ENCODE measurements around the gene CAMKV.

The CAMKV gene

GRCh38 chr3:49856181-49857005 lies 13.3 kb downstream of the CAMKV start, which contains the start of gene TRAIP:
TSS of gene TRAIP (minus strand) at chr3:49856564. CDS start at chr3:49856453, 111 bp downstream.
- H3K36me3 ChIP-seq (ENCODE audit: low read length) = no peaks in the 10 kb centered on the region
- no peaks in the 10 kb centered on the region for H3K9me3 ChIP-seq (ENCODE audit: insufficient read depth, low read length)
- H3K27me3 ChIP-seq (ENCODE audit: low read length) = no peaks in the 10 kb centered on the region
- H3K4me3 ChIP-seq (ENCODE audit: insufficient read depth, low read length, poor library complexity, severe bottlenecking) = peak within 1 kb of the TSS; percentile 82
- no peaks in the 10 kb centered on the region for H3F3A ChIP-seq (ENCODE audit: insufficient read depth)
- peak within 1 kb of the TSS; percentile 74 for H3K9ac ChIP-seq (ENCODE audit: low read length)
- H3K79me2 ChIP-seq (ENCODE audit: insufficient read depth, low read length) = peaks cover 29% of the 10 kb centered on the region
- no peak within 1 kb of the TSS for H3K27ac ChIP-seq (ENCODE audit: low read depth, low read length)
- H2AFZ ChIP-seq (ENCODE audit: low read depth, low read length, severe bottlenecking) = peak within 1 kb of the TSS; percentile 77
- peak within 1 kb of the TSS; percentile 85 for H3K4me2 ChIP-seq (ENCODE audit: low read depth, low read length, poor library complexity, severe bottlenecking)
- no peak for TF ChIP-seq CTCF (IDR thresholded peaks at IDR 0.05; ENCODE audit: insufficient read depth, low read length, poor library complexity, severe bottlenecking)
- TF ChIP-seq EZH2phosphoT487 (conservative IDR thresholded peaks at IDR 0.05; ENCODE audit: low read length) = no peak
- H4K20me1 ChIP-seq (ENCODE audit: low read depth, low read length) = no peaks in the 10 kb centered on the region
- no peaks in the 10 kb centered on the region for H3K9me2 ChIP-seq (replicated peaks; ENCODE audit: insufficient read depth, low read length)

- TF ChIP-seq CTCF (IDR thresholded peaks at IDR 0.05; ENCODE audit: insufficient read depth, low read length, poor library complexity, severe bottlenecking) (no peak), EZH2phosphoT487 (conservative IDR thresholded peaks at IDR 0.05; ENCODE audit: low read length) (no peak)
- no peaks in the 10 kb centered on the region for H4K20me1 ChIP-seq (ENCODE audit: low read depth, low read length)
- peaks cover 29% of the 10 kb centered on the region for H3K79me2 ChIP-seq (ENCODE audit: insufficient read depth, low read length)
- H2AFZ ChIP-seq (ENCODE audit: low read depth, low read length, severe bottlenecking) = no peak overlapping the region
- no peaks in the 10 kb centered on the region for H3K9me3 ChIP-seq (ENCODE audit: insufficient read depth, low read length)
- H3K4me3 ChIP-seq (ENCODE audit: insufficient read depth, low read length, poor library complexity, severe bottlenecking) = peak overlapping the region; percentile 82
- H3K9me2 ChIP-seq (replicated peaks; ENCODE audit: insufficient read depth, low read length) = no peaks in the 10 kb centered on the region
- no peaks in the 10 kb centered on the region for H3F3A ChIP-seq (ENCODE audit: insufficient read depth)
- H3K27me3 ChIP-seq (ENCODE audit: low read length) = no peaks in the 10 kb centered on the region
- H3K4me2 ChIP-seq (ENCODE audit: low read depth, low read length, poor library complexity, severe bottlenecking) = peak overlapping the region; percentile 85
- H3K9ac ChIP-seq (ENCODE audit: low read length) = peak overlapping the region; percentile 74
- no peak overlapping the region for H3K27ac ChIP-seq (ENCODE audit: low read depth, low read length)
- H3K36me3 ChIP-seq (ENCODE audit: low read length) = no peaks in the 10 kb centered on the region
Observed at GRCh38 chr3:49855662-49856061, 14.0 kb downstream of the CAMKV start.

DNA sequence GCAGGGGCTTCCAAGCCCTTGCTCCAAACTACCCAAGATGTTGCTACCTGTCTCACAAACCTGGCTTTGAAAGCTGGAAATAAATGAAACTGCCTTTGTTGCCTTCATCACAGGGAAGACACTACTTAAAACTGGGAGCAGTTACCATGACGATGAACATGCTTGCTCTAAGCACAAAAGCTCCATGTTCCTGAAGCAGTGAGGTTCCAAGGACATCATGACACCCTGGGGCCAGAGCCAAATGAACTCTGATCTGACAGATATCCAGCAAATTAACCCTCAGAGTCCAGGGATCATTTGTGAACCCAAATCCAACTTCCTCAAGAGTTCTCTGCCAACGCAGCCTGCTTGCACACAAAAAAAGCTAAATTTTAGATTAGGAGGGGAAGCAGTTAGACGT lies 24.0 kb downstream of the CAMKV start:
- no peak overlapping the region for H3K27ac ChIP-seq (ENCODE audit: low read depth, low read length)
- no peak overlapping the region for H3K4me2 ChIP-seq (ENCODE audit: low read depth, low read length, poor library complexity, severe bottlenecking)
- no peaks in the 10 kb centered on the region for H4K20me1 ChIP-seq (ENCODE audit: low read depth, low read length)
- no peaks in the 10 kb centered on the region for H3F3A ChIP-seq (ENCODE audit: insufficient read depth)
- H3K9me3 ChIP-seq (ENCODE audit: insufficient read depth, low read length) = no peaks in the 10 kb centered on the region
- H3K27me3 ChIP-seq (ENCODE audit: low read length) = no peaks in the 10 kb centered on the region
- no peaks in the 10 kb centered on the region for H3K36me3 ChIP-seq (ENCODE audit: low read length)
- no peak overlapping the region for H3K9ac ChIP-seq (ENCODE audit: low read length)
- no peak overlapping the region for H2AFZ ChIP-seq (ENCODE audit: low read depth, low read length, severe bottlenecking)
- H3K79me2 ChIP-seq (ENCODE audit: insufficient read depth, low read length) = 0 out of 2 replicates have a peak, but pooled peaks cover 8% of the 10 kb centered on the region
- no peak overlapping the region for H3K4me3 ChIP-seq (ENCODE audit: insufficient read depth, low read length, poor library complexity, severe bottlenecking)
- TF ChIP-seq CTCF (IDR thresholded peaks at IDR 0.05; ENCODE audit: insufficient read depth, low read length, poor library complexity, severe bottlenecking) (no peak), EZH2phosphoT487 (conservative IDR thresholded peaks at IDR 0.05; ENCODE audit: low read length) (no peak)
- no peaks in the 10 kb centered on the region for H3K9me2 ChIP-seq (replicated peaks; ENCODE audit: insufficient read depth, low read length)
